H1 (cell line): Measurements from ENCODE around the gene AGXT2. TPM values are rescaled to one million over a fixed set of nuclear protein-coding genes. Genes with fewer than 3 reads are reported as not detected.

ENCODE experiments used
- CTCF ChIA-PET: fragments of 300-600 bp; sonication (Branson Sonifier 250); formaldehyde crosslinking; loops from one replicate; lab custom pipeline; 2021; ENCODE audit not compliant: partially characterized antibody; lab: Charles Lee
- POLR2A ChIA-PET: fragments of 300-600 bp; sonication (Branson Sonifier 250); formaldehyde crosslinking; loops from one replicate; lab custom pipeline; 2021; ENCODE audit warnings: inconsistent platforms; ENCODE audit not compliant: partially characterized antibody; lab: Charles Lee
- DNase-seq, 2 experiments: peaks; one replicate each; pipeline versions ENCODE4 v3.0.0 to v3.0.0-alpha.2; 2010 to 2022; ENCODE audit warnings: low spot score in 2 of 2, low read depth in 1 of 2, mixed read lengths in 1 of 2
- FAIRE-seq: peaks from 2 replicates; lab custom pipeline; 2011; peaks lifted over from hg19 to GRCh38; lab: Jason Lieb, UNC
- H2AFZ ChIP-seq: 2 replicates; pipeline ENCODE4 v1.8.1; 2012; ENCODE audit warnings: low read length, inconsistent platforms
- H2AK5ac ChIP-seq: 2 replicates; pipeline ENCODE4 v1.6.1; 2013; ENCODE audit warnings: low read depth, low read length
- H2BK120ac ChIP-seq: replicated peaks from 2 replicates; pipeline ENCODE3; 2013; ENCODE audit warnings: low read depth, low read length, inconsistent platforms
- H2BK12ac ChIP-seq: 2 replicates; pipeline ENCODE4 v1.6.1; 2013; ENCODE audit warnings: low read depth, low read length
- H2BK15ac ChIP-seq: 2 replicates; pipeline ENCODE4 v1.6.1; 2013; ENCODE audit warnings: low read length
- H2BK20ac ChIP-seq: 2 replicates; pipeline ENCODE4 v1.6.1; 2013; ENCODE audit warnings: low read length
- H2BK5ac ChIP-seq: 2 replicates; pipeline ENCODE4 v1.6.1; 2013; ENCODE audit warnings: low read depth, low read length
- H3K14ac ChIP-seq: 2 replicates; pipeline ENCODE4 v1.6.1; 2013; ENCODE audit warnings: inconsistent platforms; ENCODE audit not compliant: insufficient read length
- H3K18ac ChIP-seq: 2 replicates; pipeline ENCODE4 v1.6.1; 2013; ENCODE audit warnings: low read length; ENCODE audit errors: extremely low read depth
- H3K23ac ChIP-seq: 2 replicates; pipeline ENCODE4 v1.6.1; 2013; ENCODE audit warnings: inconsistent platforms; ENCODE audit not compliant: insufficient read length
- H3K23me2 ChIP-seq: 2 replicates; pipeline ENCODE4 v1.6.1; 2013; ENCODE audit warnings: low read depth, low read length
- H3K27ac ChIP-seq: 2 replicates; pipeline ENCODE4 v1.6.1; 2011; ENCODE audit warnings: low read depth, low read length, inconsistent platforms
- H3K27me3 ChIP-seq, 4 experiments: replicated peaks in 1 of 4; 1 replicate in 1 of 4; 2 replicates in 3 of 4; pipeline versions ENCODE4 v1.6.1 to v1.8.1; 2011 to 2013; ENCODE audit warnings: low read length in 3 of 4, mild to moderate bottlenecking in 3 of 4, inconsistent platforms in 2 of 4, mixed read lengths in 2 of 4, moderate library complexity in 1 of 4; ENCODE audit not compliant: control insufficient read depth in 3 of 4, insufficient read depth in 3 of 4; ENCODE audit errors: extremely low read depth in 1 of 4
- H3K36me3 ChIP-seq, 4 experiments: 2 replicates each; pipeline versions ENCODE4 v1.6.1 to v1.8.1; 2011 to 2013; ENCODE audit warnings: mild to moderate bottlenecking in 4 of 4, low read length in 3 of 4, moderate library complexity in 2 of 4, control low read depth in 1 of 4, inconsistent platforms in 1 of 4; ENCODE audit not compliant: insufficient read depth in 4 of 4, control insufficient read depth in 2 of 4
- H3K4ac ChIP-seq: replicated peaks from 2 replicates; pipeline ENCODE3; 2013; ENCODE audit warnings: low read length, low read depth, mixed read lengths, inconsistent platforms; ENCODE audit not compliant: insufficient read length
- H3K4me1 ChIP-seq, 4 experiments: replicated peaks in 1 of 4; 1 replicate in 1 of 4; 2 replicates in 3 of 4; pipeline versions ENCODE4 v1.6.1 to v1.8.1; 2011 to 2013; ENCODE audit warnings: low read length in 3 of 4, inconsistent platforms in 2 of 4, mixed read lengths in 1 of 4; ENCODE audit not compliant: insufficient read depth in 4 of 4, control insufficient read depth in 3 of 4
- H3K4me2 ChIP-seq, 2 experiments: 2 replicates each; pipeline versions ENCODE4 v1.6.1 to v1.8.1; 2011 to 2013; ENCODE audit warnings: low read depth in 2 of 2, low read length in 2 of 2, control low read depth in 1 of 2, inconsistent platforms in 1 of 2, mild to moderate bottlenecking in 1 of 2; ENCODE audit not compliant: insufficient read depth in 1 of 2
- H3K4me3 ChIP-seq, 4 experiments: fragments of 200-600, 300-600 bp in 1 of 4; sonication (generic), shearing (Covaris generic), sonication (Bioruptor Twin) in 1 of 4; 2 replicates each; pipeline versions ENCODE4 v1.5.1 to v1.8.1; 2011 to 2016; ENCODE audit warnings: low read length in 4 of 4, low read depth in 3 of 4, control low read depth in 2 of 4, inconsistent platforms in 2 of 4, mild to moderate bottlenecking in 2 of 4, mixed read lengths in 1 of 4, moderate library complexity in 1 of 4; ENCODE audit not compliant: insufficient read depth in 2 of 4; ENCODE audit errors: extremely low read depth in 1 of 4
- H3K56ac ChIP-seq: replicated peaks from 2 replicates; pipeline ENCODE3; 2013; ENCODE audit warnings: low read depth, mild to moderate bottlenecking, mixed read lengths, low read length, inconsistent platforms; ENCODE audit not compliant: insufficient read length
- H3K79me1 ChIP-seq: 2 replicates; pipeline ENCODE4 v1.6.1; 2013; ENCODE audit warnings: low read depth, low read length, control low read depth
- H3K79me2 ChIP-seq, 2 experiments: 2 replicates each; pipeline versions ENCODE4 v1.6.1 to v1.8.1; 2012 to 2013; ENCODE audit warnings: low read length in 2 of 2, mild to moderate bottlenecking in 2 of 2, inconsistent platforms in 1 of 2; ENCODE audit not compliant: insufficient read depth in 2 of 2, control insufficient read depth in 1 of 2
- H3K9ac ChIP-seq, 4 experiments: replicated peaks in 1 of 4; 1 replicate in 1 of 4; 2 replicates in 3 of 4; pipeline versions ENCODE4 v1.6.1 to v1.8.1; 2011 to 2013; ENCODE audit warnings: low read depth in 3 of 4, low read length in 3 of 4, control low read depth in 2 of 4, mild to moderate bottlenecking in 2 of 4, moderate library complexity in 2 of 4, inconsistent platforms in 1 of 4; ENCODE audit errors: extremely low read depth in 1 of 4
- H3K9me3 ChIP-seq, 2 experiments: 2 replicates each; pipeline versions ENCODE4 v1.6.1 to v1.8.1; 2012 to 2013; ENCODE audit warnings: mild to moderate bottlenecking in 2 of 2, moderate library complexity in 2 of 2, control low read depth in 1 of 2, inconsistent platforms in 1 of 2, low read depth in 1 of 2, low read length in 1 of 2, mixed read lengths in 1 of 2; ENCODE audit not compliant: insufficient read depth in 2 of 2
- H4K20me1 ChIP-seq, 2 experiments: replicated peaks in 1 of 2; 2 replicates each; pipeline versions ENCODE3 to v1.8.1; 2011 to 2013; ENCODE audit warnings: inconsistent platforms in 2 of 2, low read length in 2 of 2, mild to moderate bottlenecking in 1 of 2; ENCODE audit not compliant: insufficient read depth in 2 of 2, control insufficient read depth in 1 of 2
- H4K5ac ChIP-seq: 2 replicates; pipeline ENCODE4 v1.6.1; 2013; ENCODE audit warnings: low read length, low read depth, mixed read lengths, inconsistent platforms; ENCODE audit not compliant: insufficient read length
- H4K8ac ChIP-seq: 2 replicates; pipeline ENCODE4 v1.8.0; 2013; ENCODE audit warnings: mild to moderate bottlenecking, moderate library complexity, low read length, inconsistent platforms; ENCODE audit not compliant: insufficient read depth; ENCODE audit errors: extremely low read depth
- H4K91ac ChIP-seq: replicated peaks from 2 replicates; pipeline ENCODE3; 2013; ENCODE audit warnings: low read length, mixed read lengths, inconsistent platforms; ENCODE audit not compliant: insufficient read length
- ATF3 ChIP-seq: IDR thresholded peaks from 2 replicates; pipeline ENCODE4 v1.6.1; 2011; ENCODE audit warnings: low read depth, mild to moderate bottlenecking, low read length; ENCODE audit not compliant: insufficient read depth
- BCL11A ChIP-seq, 2 experiments: IDR thresholded peaks; one replicate each; pipeline ENCODE4 v1.6.1; 2011; ENCODE audit warnings: low read depth in 2 of 2, low read length in 2 of 2, mild to moderate bottlenecking in 2 of 2
- CBX8 ChIP-seq: fragments of 300-800, 300-1000 bp; sonication (generic); IDR thresholded peaks from 2 replicates; pipeline ENCODE4 v1.7.1; 2016; ENCODE audit warnings: low read depth, low read length, borderline replicate concordance
- CHD1 ChIP-seq: IDR thresholded peaks from 2 replicates; pipeline ENCODE4 v1.6.1; 2012; ENCODE audit warnings: low read depth, low read length, improper control_type of control experiment
- EGR1 ChIP-seq: IDR thresholded peaks from 2 replicates; pipeline ENCODE4 v1.6.1; 2011; ENCODE audit warnings: low read depth, low read length, borderline replicate concordance
- FOSL1 ChIP-seq: IDR thresholded peaks from 2 replicates; pipeline ENCODE4 v1.6.1; 2011; ENCODE audit warnings: mild to moderate bottlenecking, low read depth, low read length, moderate library complexity; ENCODE audit not compliant: insufficient read depth
- KDM4A ChIP-seq: IDR thresholded peaks from one replicate; pipeline ENCODE4 v1.7.1; 2012; ENCODE audit warnings: low read depth, mild to moderate bottlenecking, moderate library complexity, low read length, inconsistent platforms; ENCODE audit not compliant: severe bottlenecking
- RFX5 ChIP-seq: IDR thresholded peaks from 2 replicates; pipeline ENCODE4 v1.6.1; 2011; ENCODE audit warnings: low read depth, low read length, improper control_type of control experiment, borderline replicate concordance
- SP2 ChIP-seq: IDR thresholded peaks from 2 replicates; pipeline ENCODE4 v1.6.1; 2012; ENCODE audit warnings: mild to moderate bottlenecking, low read length, inconsistent platforms
- SP4 ChIP-seq: IDR thresholded peaks from 2 replicates; pipeline ENCODE4 v1.6.1; 2012; ENCODE audit warnings: low read length, inconsistent platforms
- USF2 ChIP-seq: IDR thresholded peaks from 2 replicates; pipeline ENCODE4 v1.6.1; 2011; ENCODE audit warnings: low read length, improper control_type of control experiment
- WGBS, 2 experiments: shearing (Covaris generic) in 1 of 2; methylation state at CpG; one replicate each; pipeline versions ENCODE4 v1.1.6 to v1.1.7; 2013 to 2015; ENCODE audit warnings: low lambda C conversion rate in 2 of 2, mixed read lengths in 2 of 2, inconsistent platforms in 1 of 2, low coverage in 1 of 2, missing lambda C conversion rate in 1 of 2; ENCODE audit not compliant: insufficient replicate concordance in 2 of 2, insufficient coverage in 1 of 2, insufficient read length in 1 of 2; ENCODE audit errors: extremely low coverage in 1 of 2, missing lambda C conversion rate in 1 of 2; 5-methylcytosine and 5-hydroxymethylcytosine counted together
- polyA plus RNA-seq, 7 experiments: library from polyadenylated mRNA; depleted of rRNA in 3 of 7; stranded (reverse) in 5 of 7; unstranded in 2 of 7; fragments of >200 nt in 5 of 7; fragments of 200-250 nt in 2 of 7; gene quantifications; 1 replicate in 5 of 7; 2 replicates in 1 of 7; 4 replicates in 1 of 7; pipeline versions ENCODE4 v1.2.1 to v1.2.3, GENCODE V29; 2011 to 2013; ENCODE audit warnings: missing spikeins in 2 of 7, mixed read lengths in 2 of 7
- total RNA-seq: library from RNA; stranded (reverse); fragmentation: NEBNext Ultra II Directional; extraction: Animal tissue kit (Norgen Biotek cat#: 25700); gene quantifications from 2 replicates; pipeline ENCODE4 v1.2.1, GENCODE V29; 2021

AGXT2 gene
- total and polyA plus RNA-seq, 2 of the 8 experiments (the other 6 are each of a cell fraction or from before 2014, with no cell fraction given), result not detected

DNA sequence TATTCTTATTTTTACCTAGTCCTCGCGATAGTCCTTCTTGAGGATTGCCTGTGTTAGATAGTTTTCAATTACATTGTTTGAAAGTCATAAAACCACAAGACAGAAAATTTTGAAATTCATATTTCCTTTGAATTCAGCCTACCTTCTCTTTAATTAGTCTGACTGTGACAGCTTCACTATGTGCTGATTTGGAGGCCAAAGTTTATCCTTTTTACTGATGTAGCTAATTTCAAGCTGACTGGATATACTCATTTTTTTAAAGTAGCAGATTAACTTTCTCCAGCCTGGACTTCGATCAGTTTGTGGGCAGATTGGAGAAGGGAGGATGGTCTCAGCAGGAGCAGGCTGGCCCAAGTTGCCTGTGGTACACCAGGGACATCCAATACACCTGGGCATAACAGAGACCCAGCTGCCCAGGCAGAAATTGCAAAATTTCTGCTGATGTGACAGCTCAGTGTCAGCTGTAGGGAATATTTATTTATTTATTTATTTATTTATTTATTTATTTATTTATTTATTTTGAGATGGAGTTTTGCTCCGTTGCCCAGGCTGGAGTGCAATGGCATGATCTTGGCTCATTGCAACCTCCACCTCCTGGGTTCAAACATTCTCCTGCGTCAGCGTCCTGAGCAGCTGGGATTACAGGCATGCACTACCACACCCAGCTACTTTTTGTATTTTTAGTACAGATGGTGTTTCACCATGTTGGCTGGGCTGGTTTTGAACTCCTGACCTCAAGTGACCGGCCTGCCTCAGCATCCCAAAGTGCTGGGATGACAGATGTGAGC is 24.2 kb downstream of the AGXT2 start:
- H4K91ac ChIP-seq, result no peak overlapping the region
- no peak overlapping the region for H3K23ac ChIP-seq
- no peak overlapping the region for H2BK12ac ChIP-seq
- H3K79me1 ChIP-seq, result no peaks in the 10 kb centered on the region
- POLR2A ChIA-PET, result no interaction called here
- no peak overlapping the region for H2BK15ac ChIP-seq
- no peak overlapping the region for H3K4ac ChIP-seq
- no peaks in the 10 kb centered on the region for H3K36me3 ChIP-seq
- DNase-seq, result no peak
- no peak for FAIRE-seq
- no peak overlapping the region for H3K9ac ChIP-seq
- no peaks in the 10 kb centered on the region for H3K23me2 ChIP-seq
- H3K56ac ChIP-seq, result no peak overlapping the region
- no peak overlapping the region for H2BK20ac ChIP-seq
- H2BK120ac ChIP-seq, result no peak overlapping the region
- H4K5ac ChIP-seq, result no peak overlapping the region
- no peaks in the 10 kb centered on the region for H3K79me2 ChIP-seq
- no peak overlapping the region for H3K27ac ChIP-seq
- H3K4me3 ChIP-seq, result no peak overlapping the region
- H2BK5ac ChIP-seq, result no peak overlapping the region
- H4K20me1 ChIP-seq, result no peaks in the 10 kb centered on the region
- no peak overlapping the region for H2AK5ac ChIP-seq
- no peak overlapping the region for H2AFZ ChIP-seq
- no peak overlapping the region for H3K18ac ChIP-seq
- no peak overlapping the region for H3K14ac ChIP-seq
- 74% methylated on average over 7 of the region's 7 CpGs; no CpG with 5 or more reads in 1 of the 2 experiments for WGBS, 2 experiments
- H3K4me2 ChIP-seq, result no peak overlapping the region
- H3K9me3 ChIP-seq, result no peaks in the 10 kb centered on the region
- H4K8ac ChIP-seq, result no peak overlapping the region
- no peaks in the 10 kb centered on the region for H3K4me1 ChIP-seq
- CTCF ChIA-PET, result interaction anchor here (0.6 to 1.0 kb wide), 3 partner anchors 11 to 23 kb away, joined by 3 read pairs; no protein-coding TSS in a partner anchor
- H3K27me3 ChIP-seq, result no peaks in the 10 kb centered on the region
- TF ChIP-seq USF2, result no peak
- no peak for TF ChIP-seq KDM4A
- TF ChIP-seq CHD1, result no peak
- no peak for TF ChIP-seq CBX8
- TF ChIP-seq RFX5, result no peak
- TF ChIP-seq SP4, result no peak
- no peak for TF ChIP-seq EGR1
- no peak for TF ChIP-seq FOSL1
- no peak for TF ChIP-seq BCL11A (IDR thresholded peaks at IDR 0.05; ENCODE audit: low read depth in 2 of 2, low read length in 2 of 2)
- no peak for TF ChIP-seq SP2
- TF ChIP-seq ATF3, result no peak
